Astrocyte (in vitro differentiated cells and primary cell): ENCODE data around the gene LMX1B. TPM values are rescaled to one million over a fixed set of nuclear protein-coding genes. Genes with fewer than 3 reads are reported as not detected.
A peak's percentile ranks its signal among the peaks of the same experiment; 100 is the strongest.

Experiments used
- DNase-seq: peaks from one replicate; pipeline ENCODE4 v3.0.0-alpha.2; 2010; ENCODE audit warnings: low read depth
- FAIRE-seq: peaks from 2 replicates; lab custom pipeline; 2011; peaks lifted over from hg19 to GRCh38; lab: Jason Lieb, UNC
- H2AFZ ChIP-seq: 2 replicates; pipeline ENCODE4 v1.6.0; 2012; ENCODE audit warnings: low read depth, low read length, inconsistent platforms
- H3K27ac ChIP-seq: 2 replicates; pipeline ENCODE4 v1.5.1; 2011; ENCODE audit warnings: low read depth, low read length, inconsistent platforms
- H3K27me3 ChIP-seq: 2 replicates; pipeline ENCODE4 v1.6.0; 2011; ENCODE audit warnings: low read length, inconsistent platforms; ENCODE audit not compliant: insufficient read depth
- H3K36me3 ChIP-seq: 2 replicates; pipeline ENCODE4 v1.5.1; 2011; ENCODE audit warnings: low read length, inconsistent platforms; ENCODE audit not compliant: insufficient read depth
- H3K4me1 ChIP-seq: 2 replicates; pipeline ENCODE4 v1.5.1; 2011; ENCODE audit warnings: low read length, inconsistent platforms; ENCODE audit not compliant: insufficient read depth
- H3K4me2 ChIP-seq: 2 replicates; pipeline ENCODE4 v1.6.0; 2012; ENCODE audit warnings: low read length, inconsistent platforms
- H3K4me3 ChIP-seq: 2 replicates; pipeline ENCODE4 v1.5.1; 2011; ENCODE audit warnings: low read depth, mild to moderate bottlenecking, low read length, inconsistent platforms; ENCODE audit not compliant: insufficient read depth
- H3K79me2 ChIP-seq: 2 replicates; pipeline ENCODE4 v1.6.0; 2012; ENCODE audit warnings: mild to moderate bottlenecking, low read length, inconsistent platforms; ENCODE audit not compliant: insufficient read depth
- H3K9ac ChIP-seq: 2 replicates; pipeline ENCODE4 v1.6.0; 2012; ENCODE audit warnings: mild to moderate bottlenecking, low read length, inconsistent platforms
- H3K9me3 ChIP-seq: 2 replicates; pipeline ENCODE4 v1.5.1; 2012; ENCODE audit warnings: low read depth, mild to moderate bottlenecking, low read length, inconsistent platforms; ENCODE audit not compliant: insufficient read depth
- H4K20me1 ChIP-seq: 2 replicates; pipeline ENCODE4 v1.6.0; 2012; ENCODE audit warnings: low read length, inconsistent platforms; ENCODE audit not compliant: insufficient read depth
- H3K27ac Mint-ChIP-seq: one replicate; pipeline ENCODE4 v1.8.0; 2021; ENCODE audit warnings: mild to moderate bottlenecking, mixed read lengths; ENCODE audit not compliant: unreplicated experiment
- H3K27me3 Mint-ChIP-seq: one replicate; pipeline ENCODE4 v1.8.0; 2021; ENCODE audit warnings: low read depth, mixed read lengths; ENCODE audit not compliant: unreplicated experiment
- H3K36me3 Mint-ChIP-seq: one replicate; pipeline ENCODE4 v1.8.0; 2021; ENCODE audit warnings: low read depth, mixed read lengths; ENCODE audit not compliant: unreplicated experiment
- H3K4me1 Mint-ChIP-seq: one replicate; pipeline ENCODE4 v1.8.0; 2021; ENCODE audit warnings: low read depth, mixed read lengths; ENCODE audit not compliant: unreplicated experiment
- H3K4me3 Mint-ChIP-seq: one replicate; pipeline ENCODE4 v1.8.0; 2021; ENCODE audit warnings: mild to moderate bottlenecking, moderate library complexity, mixed read lengths; ENCODE audit not compliant: unreplicated experiment
- H3K9me3 Mint-ChIP-seq: one replicate; pipeline ENCODE4 v1.8.0; 2021; ENCODE audit warnings: mild to moderate bottlenecking, mixed read lengths; ENCODE audit not compliant: unreplicated experiment
- CTCF ChIP-seq: IDR thresholded peaks from 2 replicates; pipeline ENCODE4 v1.5.1; 2011; ENCODE audit warnings: low read depth, mild to moderate bottlenecking, inconsistent platforms, low read length, moderate library complexity; ENCODE audit not compliant: insufficient read depth
- EZH2 ChIP-seq: IDR thresholded peaks from 2 replicates; pipeline ENCODE4 v1.6.1; 2012; ENCODE audit warnings: mild to moderate bottlenecking, low read length, inconsistent platforms; ENCODE audit not compliant: insufficient read depth
- total RNA-seq: library from RNA; stranded (reverse); gene quantifications from 2 replicates; pipeline ENCODE4 v1.2.1, GENCODE V29; 2021

The LMX1B gene
- total RNA-seq, 1 donor from 2014 or later: 0.45 TPM

GRCh38 chr9:126620478-126620877 is 6.8 kb downstream of the LMX1B start:
- H3K27ac Mint-ChIP-seq: no peak overlapping the region
- H3K27me3 ChIP-seq: peaks cover 100% of the 10 kb centered on the region
- peaks cover 3% of the 10 kb centered on the region for H3K4me1 Mint-ChIP-seq
- TF ChIP-seq EZH2: no peak
- TF ChIP-seq CTCF: no peak
- H4K20me1 ChIP-seq: peaks cover 22% of the 10 kb centered on the region
- H3K4me3 ChIP-seq: no peak overlapping the region
- no peak overlapping the region for H3K27ac ChIP-seq
- no peaks in the 10 kb centered on the region for H3K9me3 ChIP-seq
- peaks cover 86% of the 10 kb centered on the region for H3K27me3 Mint-ChIP-seq
- H3K9me3 Mint-ChIP-seq: peaks cover 8% of the 10 kb centered on the region
- no peak overlapping the region for H3K4me2 ChIP-seq
- DNase-seq (no peak), FAIRE-seq (no peak)
- no peak overlapping the region for H3K9ac ChIP-seq
- no peaks in the 10 kb centered on the region for H3K79me2 ChIP-seq
- H3K36me3 ChIP-seq: no peaks in the 10 kb centered on the region
- H3K36me3 Mint-ChIP-seq: no peaks in the 10 kb centered on the region
- H3K4me1 ChIP-seq: no peaks in the 10 kb centered on the region
- H2AFZ ChIP-seq: no peak overlapping the region
- H3K4me3 Mint-ChIP-seq: no peak overlapping the region

DNA sequence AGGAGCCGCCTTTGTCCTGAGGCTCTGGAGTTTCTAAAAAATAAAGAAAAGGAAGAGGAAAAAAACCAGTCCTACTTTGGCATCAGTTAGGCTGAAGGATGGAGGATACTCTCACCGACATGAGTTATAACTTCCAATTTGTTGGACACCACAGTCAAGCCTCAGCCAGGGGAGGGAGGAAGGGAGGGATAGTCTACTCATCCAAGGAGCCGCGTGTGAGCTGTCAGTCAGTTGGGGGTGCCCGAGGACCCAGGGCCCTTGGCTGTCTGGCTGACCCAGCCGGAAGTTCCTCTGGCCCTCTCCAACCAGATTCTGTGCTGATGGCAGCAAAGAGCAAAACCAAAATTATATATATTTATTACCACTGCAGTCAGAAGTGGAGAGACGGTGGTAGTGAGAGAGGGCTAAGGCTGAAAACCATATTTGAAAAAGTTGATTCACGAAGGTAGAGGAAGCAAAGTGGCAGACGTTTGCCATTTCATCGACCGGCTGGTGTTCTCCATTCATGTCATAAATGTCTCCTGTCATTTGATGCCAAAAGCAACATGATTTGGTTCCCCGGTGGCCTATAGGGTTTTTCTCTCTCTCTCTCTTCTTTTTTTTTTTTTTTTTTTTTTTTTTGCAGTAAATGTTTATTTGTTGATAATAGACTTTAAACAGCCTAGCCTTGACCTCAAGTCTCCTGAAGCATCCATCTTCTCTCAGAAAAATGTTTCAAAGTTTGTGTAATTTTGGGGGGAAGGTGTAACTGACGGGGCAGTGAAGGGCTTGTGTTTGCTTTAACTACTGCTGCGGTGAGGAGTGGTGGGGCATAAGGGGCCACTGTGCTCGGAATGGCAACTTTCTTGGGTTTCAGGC is 7.6 kb downstream of the LMX1B start:
- Histone ChIP-seq H3K4me3 (no peak overlapping the region), H2AFZ (no peak overlapping the region), H3K9ac (no peak overlapping the region), H3K4me1 (no peaks in the 10 kb centered on the region), H3K9me3 (no peaks in the 10 kb centered on the region), H3K27me3 (peaks cover 98% of the 10 kb centered on the region), H3K4me2 (no peak overlapping the region), H3K36me3 (no peaks in the 10 kb centered on the region), H4K20me1 (peaks cover 18% of the 10 kb centered on the region), H3K27ac (no peak overlapping the region), H3K79me2 (no peaks in the 10 kb centered on the region)
- H3K4me1 Mint-ChIP-seq: peaks cover 3% of the 10 kb centered on the region
- FAIRE-seq: no peak
- no peak overlapping the region for H3K4me3 Mint-ChIP-seq
- peaks cover 8% of the 10 kb centered on the region for H3K9me3 Mint-ChIP-seq
- no peak for DNase-seq
- H3K27ac Mint-ChIP-seq: peak overlapping the region; percentile 66
- H3K36me3 Mint-ChIP-seq: no peaks in the 10 kb centered on the region
- TF ChIP-seq CTCF (no peak), EZH2 (no peak)
- H3K27me3 Mint-ChIP-seq: peaks cover 84% of the 10 kb centered on the region
